SIG-M5 treated with dmso at 0.1 percent for 504 hours (cell line): ENCODE data around the gene ADCY3.

Source experiments
- DNase-seq: peaks from one replicate; lab custom pipeline; 2025; ENCODE audit not compliant: unreplicated experiment; lab: John Stamatoyannopoulos, UW

ADCY3 gene

DNA sequence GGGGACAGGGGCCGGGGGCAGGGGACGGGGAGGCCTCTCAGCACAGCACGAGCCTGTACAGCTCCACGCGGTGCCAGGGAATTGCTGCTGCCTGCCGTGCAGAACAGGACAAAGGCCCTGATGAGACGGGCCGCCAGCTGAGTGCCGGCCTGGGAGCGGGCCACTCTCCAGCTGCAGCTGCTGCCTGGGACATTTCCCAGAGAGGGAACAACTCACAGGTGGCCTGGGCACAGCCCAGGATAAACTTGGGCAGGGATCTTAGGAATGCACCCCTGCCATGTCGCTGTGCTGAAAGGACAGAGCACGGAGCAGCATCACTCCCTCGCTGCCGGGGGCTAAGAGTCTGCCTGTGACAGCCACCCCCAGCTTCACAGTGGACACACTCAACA lies 88.0 kb downstream of the ADCY3 start:
- DNase-seq, result no peak

DNA sequence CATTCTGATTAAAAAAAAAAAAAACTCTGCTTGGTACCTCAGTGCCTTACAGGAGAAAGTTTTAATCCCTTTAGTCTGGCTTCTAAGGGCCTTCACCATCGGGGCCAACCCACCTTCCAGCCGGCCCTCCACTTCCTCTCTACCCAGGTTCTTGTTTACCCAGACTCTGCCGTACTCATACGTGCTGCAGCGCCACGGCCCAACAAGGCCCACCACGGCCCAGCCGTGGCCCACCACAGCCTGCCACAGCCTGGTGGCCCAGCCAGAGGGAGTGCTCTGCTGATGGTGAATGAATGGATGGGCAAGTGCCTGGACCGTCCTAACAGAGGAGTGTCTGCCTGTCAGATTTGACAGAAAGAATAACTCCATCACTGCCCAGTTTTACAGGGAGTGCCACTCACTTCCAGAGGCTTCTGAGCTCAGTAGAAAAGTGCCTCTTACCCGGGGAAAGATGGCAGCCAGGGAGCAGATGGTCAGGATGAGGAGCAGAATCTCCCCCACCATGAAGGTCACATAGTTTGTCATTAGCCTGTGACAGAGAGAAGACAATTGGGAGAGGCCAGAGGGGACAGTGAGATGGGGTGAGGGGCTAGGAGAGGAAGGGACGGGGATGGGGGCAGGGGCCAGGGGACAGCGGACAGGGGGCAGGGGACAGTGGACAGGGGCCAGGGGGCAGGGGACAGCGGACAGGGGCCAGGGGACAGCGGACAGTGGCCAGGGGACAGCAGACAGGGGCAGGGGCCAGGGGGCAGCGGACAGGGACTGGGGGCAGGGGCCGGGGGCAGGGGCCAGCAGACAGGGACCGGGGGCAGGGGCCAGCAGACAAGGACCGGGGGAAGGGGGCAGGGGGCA lies 88.6 kb downstream of the ADCY3 start:
- no peak for DNase-seq

DNA sequence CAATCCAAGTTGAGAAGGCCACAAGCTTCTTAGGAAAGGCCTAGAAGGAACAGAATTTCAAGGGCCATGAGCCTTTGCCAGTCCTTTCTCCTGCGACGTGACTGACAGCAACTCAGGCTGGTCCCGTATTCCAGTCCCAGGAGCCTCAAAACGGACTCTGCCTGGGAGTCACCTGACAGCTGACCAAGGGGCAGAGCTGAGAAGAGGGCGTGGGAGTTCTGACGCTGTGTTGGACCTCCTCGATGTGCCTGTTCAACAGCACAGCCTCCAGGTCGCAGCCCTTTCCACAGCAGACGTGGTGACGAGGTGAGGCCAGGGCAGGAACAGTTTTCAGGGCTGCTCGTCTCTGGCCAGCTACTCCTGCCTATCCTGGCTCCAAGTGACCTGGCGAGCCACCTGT lies 89.3 kb downstream of the ADCY3 start:
- DNase-seq, result no peak

DNA sequence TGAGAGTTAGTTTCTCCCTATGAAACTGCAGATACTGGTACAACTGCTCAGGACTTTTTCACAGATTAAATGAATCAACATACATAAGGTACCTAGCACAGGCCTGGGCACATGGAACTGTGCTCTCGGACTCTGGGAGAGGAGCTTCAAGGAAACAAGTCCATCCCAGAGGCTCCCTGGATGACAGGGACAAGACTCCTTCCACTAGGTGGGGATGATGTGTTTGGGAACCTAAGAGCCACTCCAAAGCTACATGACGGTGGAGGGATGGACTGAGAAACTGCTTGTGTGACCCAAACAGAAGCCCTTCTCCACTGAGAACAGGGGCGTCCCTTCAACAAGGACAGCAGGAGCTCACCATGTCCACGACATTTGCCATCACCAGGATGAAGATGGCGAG lies 89.7 kb downstream of the ADCY3 start:
- DNase-seq, result no peak

DNA sequence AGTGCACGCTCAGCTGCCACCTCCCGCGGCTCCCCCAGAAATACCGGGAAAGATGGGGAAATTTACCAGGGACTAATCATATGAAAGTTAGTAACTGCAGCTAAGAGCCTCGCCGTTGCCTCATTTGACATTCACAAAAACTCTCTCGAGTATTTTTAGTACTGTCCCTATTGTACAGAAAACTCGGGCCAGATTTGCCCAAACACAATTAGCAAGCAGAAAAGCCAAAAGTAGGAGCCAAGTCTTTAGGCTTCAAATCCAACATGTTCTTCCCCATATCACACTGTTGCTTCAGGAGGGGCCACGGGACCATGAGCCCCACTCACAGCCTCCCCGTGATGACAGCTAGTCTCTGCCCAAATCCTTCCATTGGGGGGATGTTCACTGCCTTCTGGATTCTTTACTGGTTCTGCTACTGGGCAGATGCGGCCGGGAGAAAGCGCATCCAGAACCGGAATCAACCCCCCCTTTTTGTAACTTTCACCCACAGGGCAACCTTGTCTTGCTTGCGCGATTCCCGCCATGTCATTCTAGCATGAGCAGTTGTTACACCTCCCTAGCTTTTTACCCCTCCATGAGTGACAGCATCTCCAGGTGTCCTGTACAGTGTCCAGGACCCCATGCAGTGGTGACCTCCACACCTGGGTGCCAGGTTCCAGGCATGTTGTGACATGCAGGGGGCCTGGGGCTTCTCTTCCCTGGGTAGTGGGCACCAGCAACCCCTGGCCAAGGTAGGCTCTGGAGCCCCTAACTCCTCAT lies 91.6 kb downstream of the ADCY3 start:
- DNase-seq, result no peak

DNA sequence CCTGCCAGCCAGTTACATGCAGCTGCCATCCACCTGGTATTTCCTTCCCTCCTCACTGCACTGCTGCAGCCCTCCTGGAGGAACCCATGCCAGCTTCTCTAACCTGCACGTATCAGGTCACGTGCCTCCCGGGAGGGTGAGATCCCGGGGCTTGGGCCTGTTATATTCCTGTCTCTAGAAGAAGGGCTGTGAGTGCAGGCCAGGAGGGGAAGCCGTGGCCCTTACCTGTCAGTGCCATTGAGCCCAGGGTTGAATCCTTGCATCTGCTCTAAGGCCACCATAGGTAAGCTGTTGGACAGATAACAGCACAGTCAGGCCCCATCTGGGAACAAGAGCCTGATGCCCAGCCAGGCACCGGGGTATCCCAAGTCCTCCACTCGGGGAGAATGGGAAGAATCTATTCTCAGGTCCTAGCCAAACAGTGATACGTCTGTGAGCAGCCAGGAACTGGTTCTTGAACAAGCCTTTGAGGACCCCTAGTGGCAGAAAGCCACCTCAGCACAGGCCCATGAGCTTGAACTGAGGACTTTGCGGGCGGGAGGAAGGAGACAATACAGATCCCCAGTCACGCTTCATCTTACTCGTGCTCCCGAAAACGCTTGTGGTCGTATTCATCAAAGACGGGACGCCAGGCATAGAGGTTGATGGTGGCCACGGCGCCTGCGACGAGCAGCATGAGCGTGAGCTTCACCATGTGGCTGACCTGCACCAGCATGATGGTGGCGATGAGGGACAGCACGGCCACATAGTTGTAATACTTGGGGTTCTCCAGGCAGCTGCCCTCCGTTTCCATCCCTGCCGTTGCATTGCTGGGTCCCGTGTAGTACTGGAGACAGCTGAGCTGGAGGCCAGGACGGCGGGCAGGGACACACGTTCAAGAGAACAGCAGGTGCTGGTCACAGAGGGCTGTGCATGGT lies 92.5 kb downstream of the ADCY3 start:
- DNase-seq, result peak; percentile 80

DNA sequence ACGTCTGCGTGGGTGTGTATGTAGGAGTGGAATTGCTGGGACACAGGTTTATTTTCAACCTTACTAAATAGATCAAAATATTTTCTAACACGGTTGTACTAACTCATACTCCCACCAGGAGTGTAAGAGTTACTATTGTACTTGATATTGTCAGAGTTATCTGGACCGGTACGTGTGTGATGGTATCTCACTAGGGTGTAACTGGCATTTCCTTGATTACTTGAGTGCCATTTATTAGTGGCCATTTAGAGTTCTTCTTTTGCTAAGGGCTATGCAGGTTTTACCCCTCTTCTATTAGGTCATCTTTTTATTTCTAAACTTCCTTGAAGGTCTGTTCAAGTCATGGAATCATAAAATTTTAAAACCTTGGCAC lies 93.3 kb downstream of the ADCY3 start:
- DNase-seq, result no peak

DNA sequence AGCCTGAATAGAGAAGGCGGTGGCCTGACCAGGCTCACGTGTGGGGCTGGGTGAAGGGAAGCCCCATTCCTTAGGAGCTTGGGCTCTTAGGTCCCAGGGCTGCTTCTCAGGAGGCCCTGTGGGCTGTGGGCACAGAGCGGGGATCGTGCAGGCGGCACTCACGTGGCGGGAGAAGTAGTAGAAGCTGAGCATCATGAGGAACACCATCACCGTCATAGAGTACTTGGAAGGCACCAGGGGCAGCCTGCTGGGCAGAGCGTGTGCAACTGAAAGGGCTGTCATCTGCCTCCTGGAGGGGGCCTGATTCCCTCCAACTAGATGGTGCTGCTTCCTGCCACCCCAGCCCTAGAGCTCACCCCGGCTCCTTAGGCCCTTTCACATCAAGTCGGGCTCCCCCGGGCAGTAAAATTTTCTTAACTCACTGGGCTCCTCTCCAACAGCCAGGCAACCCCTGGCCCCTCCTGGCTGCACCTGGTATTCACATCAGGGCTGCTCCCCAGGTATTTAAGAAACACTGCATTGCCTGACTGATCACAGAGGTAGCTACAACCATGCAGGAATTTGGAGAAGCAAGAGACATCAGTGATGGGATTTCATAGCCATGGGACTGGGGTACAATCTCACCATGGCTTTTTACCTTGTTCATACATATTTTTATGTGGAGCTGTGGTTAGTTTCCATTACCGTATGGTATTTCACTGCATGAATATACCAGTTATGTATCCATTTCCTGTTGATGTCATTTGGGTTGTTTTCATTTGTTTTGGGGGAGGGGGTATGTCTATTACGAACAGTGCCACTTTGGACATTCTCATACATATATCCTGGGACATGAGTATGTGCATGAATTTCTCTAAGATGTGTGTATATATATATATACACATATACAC lies 93.9 kb downstream of the ADCY3 start:
- DNase-seq, result no peak

DNA sequence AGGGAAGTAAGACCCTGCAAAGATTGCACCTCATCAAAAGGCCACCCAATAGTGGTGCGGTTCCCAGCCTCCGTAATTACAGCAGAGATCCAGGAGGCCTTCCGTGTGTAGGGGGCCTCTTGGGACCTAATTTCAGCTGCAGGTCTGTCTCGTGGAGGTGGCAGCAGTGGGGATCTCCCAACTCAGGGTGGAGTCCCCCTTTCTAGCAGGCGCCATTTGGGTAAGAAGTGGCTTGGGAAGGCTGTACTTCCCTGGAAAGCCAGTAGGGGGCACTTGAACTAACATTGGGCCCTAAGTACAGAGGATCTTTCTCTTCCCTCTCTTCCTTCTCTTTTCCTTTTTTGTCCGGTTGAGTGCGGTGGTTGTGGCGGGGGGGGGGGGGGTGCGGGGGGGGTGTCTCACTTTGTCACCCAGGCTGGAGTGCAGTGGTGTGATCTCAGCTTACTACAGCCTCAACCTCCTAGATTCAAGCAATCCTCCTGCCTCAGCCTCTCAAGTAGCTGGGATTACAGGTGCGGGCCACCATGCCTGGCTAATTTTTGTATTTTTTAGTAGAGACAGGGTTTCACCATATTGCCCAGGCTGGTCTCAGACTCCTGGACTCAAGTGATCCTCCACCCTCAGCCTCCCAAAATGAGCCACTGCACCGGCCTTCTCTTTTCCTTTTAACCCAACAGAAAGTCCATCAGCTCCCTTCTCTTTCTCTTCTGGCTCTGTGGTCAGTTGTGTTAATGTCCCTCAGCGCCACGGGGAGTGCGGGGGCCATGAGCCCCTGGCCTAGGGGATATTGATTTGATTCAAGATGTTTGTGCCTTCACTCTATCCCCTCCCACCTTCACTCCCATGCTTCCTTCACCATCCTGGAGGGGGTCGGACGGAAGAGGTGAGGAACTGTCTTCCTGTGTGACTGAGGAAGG lies 94.8 kb downstream of the ADCY3 start:
- peak; percentile 11 for DNase-seq

DNA sequence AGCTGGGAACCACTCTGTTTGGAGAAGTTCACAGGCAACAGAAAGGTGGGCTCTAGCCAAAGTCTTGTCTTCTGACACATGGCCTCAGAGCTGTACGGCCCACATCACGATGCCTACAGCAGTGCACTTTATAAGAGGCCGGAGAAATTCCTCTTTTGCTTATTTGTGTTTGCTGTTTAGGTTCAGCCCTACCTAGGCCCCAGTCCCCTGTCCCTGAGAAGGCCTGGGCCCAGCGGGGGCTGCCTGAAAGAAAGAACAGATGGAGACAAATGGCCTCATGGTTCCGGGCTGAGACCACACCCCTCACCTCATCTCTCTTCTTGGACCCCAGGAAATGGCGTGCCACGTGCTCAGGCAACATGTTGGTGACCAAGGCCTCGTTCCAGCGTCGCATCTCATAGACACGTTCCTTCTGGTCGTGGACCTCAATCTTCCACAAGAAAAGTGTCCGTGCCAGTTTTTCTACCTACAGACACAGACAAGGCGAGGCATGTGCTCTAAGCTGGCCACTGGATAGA lies 95.9 kb downstream of the ADCY3 start:
- DNase-seq, result no peak

DNA sequence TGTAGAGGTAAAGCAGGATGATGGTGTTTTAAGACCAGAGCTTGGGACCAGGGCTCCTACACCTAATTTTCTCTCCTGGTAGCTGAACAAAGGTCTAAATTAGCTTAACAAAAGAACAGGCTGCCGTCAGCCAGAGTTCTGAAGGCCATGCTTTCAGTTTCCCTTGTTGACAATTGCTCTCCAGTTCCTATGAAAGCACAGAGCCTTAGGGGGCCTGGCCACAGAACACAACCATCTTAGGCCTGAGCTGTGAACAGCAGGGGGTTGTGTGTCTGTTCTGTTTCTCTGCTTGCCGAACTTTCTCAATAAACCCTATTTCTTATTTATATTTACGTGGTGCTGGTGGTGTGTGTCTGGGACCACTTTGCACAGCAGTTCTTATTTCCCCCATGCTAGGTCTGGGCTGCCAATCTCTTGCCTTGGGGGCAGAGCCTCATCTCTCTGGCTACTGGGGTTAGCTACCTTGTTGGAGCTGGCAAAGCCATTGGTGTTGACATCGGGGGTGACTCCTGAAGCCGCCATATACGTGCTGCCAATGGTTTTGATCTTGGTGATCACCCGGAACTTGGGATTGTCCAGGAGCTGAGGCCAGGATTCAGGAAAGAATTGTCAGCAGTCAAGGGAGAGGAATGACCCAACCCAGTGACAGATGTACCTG lies 97.9 kb downstream of the ADCY3 start:
- no peak for DNase-seq

DNA sequence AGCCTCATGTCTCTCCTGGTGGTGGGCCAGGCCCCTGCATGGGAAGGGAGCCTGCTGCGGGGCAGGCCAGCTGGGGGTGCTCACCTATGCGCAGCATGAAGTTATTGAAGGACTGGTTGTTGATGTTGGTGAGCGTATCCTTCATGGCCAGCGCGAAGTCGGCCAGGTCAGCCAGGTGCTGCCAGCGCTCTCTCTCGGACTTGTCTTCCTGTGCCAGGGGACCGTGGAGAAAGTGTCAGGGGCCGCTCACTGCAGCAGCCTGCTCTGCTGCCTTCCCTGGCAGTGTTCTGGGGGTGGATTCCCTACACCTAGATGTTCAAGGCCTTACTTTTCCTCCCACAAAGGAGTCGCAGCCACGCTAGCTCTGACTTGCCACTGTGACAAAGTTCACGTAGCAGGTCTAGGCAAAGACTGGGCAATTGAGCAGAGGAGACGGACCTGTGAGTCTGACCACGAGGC lies 98.6 kb downstream of the ADCY3 start:
- no peak for DNase-seq

DNA sequence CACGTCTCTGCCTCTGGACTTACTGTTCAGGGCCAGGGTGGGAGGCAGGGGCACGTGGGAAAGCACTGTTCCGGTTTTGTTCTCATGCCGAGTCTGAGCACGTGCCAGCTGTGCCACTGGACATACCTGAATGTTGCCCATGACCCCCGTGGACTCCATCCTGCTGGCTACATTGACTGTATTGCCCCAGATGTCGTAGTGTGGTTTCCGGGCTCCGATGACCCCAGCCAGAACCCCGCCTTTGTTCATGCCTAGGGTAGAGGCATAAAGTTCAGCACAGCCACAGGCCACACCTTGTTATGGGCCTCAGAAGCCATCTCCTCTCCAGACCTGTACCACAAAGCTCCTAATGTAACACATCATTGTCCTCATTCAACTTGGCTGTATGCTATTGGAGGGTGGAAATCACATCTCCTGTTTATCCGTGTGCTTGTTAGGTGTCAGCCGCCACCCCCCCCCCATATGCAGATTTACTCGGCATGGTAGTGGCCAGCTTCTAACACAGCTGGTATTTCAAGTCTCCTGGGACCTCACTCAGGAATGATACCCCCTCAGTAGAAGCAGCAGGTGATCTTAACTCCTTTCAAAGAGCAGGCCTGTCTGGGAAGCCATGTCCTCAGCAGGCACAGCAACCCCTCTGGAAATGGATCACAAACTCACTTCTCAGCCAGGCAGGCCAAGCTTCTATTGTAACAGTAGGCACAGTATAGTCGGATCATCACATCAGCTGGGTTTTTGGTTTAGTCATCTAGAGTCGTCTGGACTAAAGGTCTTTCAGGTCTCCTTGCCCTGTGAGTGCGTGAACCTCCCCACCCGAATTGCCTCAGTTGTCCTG lies 99.2 kb downstream of the ADCY3 start:
- no peak for DNase-seq

DNA sequence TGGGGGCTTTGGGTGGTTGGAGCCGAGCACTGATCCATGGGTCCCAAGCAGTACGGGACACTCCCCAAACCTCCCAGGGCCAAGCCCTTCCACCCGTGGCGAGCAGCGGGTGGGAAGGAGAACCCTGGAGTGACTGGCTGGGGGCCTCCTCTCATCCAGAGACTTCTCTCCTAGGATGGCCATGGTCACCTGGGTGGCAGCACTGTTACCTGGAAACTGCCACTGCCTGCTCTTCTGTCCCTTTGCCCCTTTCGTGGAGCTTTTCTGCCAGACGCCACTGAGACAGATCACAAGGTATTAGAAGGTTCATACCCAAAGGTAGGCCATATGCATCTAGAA lies 99.9 kb downstream of the ADCY3 start:
- DNase-seq, result no peak

DNA sequence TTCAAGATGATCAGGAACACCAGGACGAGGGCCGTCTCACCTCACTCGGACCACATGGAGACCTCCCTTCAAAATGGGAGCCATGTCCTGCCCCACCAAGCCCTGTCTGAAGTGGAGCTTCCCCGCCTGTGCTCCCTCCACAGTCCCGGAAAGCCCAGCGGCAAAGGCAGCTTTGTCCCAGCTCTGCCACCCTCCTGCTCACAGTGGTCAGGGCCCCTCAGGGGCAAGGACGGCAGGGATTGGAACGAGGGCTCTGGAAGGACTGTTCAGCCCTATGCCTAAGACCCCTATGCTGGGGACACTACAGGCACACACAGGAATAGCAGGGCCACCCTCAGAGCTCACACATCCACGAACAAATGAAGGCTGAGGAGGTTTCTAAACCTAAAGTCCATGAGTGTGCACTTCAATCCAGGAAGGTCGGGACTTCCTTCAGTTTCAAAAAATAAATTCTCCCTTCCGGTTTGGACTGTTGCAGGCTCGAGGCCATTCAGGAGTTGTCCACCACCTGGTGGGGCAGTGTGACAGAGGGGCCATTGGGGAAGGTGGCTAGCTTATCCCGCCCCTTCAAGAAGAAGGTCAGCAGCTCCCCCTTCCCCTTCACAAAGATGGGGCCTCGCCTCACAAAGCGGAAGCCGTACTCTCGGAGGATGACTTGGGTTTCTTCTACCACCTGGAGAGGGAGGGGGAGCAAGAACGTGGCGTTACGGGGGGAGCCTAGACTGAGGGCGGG lies 100.4 kb downstream of the ADCY3 start:
- no peak for DNase-seq

DNA sequence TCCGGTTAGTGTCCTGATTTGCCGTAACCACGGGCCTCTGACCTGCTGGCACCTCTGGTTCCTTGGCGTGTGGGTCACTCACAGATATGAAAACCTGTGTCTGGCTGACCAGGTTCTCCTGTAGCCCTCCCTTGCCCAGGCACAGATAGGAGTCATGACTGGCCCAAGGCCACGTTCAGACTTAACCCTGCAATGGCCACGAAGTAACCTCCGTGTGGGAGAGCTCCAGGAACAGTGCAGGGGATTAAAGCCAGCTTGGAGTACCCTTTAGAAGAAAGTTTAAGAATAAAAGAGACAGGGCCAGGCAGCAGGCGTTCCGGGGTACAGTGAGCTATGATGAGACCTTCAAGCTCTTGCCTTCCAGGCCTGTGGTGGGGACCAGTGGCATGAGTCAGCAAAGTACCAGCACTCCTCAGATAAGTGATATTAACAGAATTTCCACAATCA lies 101.3 kb downstream of the ADCY3 start:
- DNase-seq, result no peak

DNA sequence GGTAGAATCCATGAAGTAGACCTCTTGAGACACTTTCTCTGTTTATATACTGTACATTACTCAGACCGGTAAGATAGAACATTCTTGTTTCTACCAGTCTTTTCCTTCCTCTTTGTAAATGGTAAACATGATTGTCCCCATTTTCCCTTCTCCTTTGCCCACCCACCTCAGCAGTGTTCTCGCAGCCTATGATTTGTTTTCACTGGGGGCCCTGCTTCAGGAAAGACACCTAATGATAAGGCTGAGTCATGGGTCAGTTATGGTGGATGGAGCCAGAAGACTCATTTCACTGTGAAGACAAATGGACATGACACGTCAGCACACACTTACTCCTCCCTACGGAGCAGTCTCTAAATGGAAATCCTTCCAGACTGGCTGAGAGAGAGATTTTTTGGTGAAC lies 103.2 kb downstream of the ADCY3 start:
- DNase-seq, result no peak
